ENCODE data around the gene GRIPAP1. TPM values are rescaled to one million over a fixed set of nuclear protein-coding genes. Genes with fewer than 3 reads are reported as not detected.

GRIPAP1 gene
- total RNA-seq, 3 donors from 2014 or later (not counting 1 experiment from before 2014, with no cell fraction given): 120 to 141 (median 131) TPM

DNA sequence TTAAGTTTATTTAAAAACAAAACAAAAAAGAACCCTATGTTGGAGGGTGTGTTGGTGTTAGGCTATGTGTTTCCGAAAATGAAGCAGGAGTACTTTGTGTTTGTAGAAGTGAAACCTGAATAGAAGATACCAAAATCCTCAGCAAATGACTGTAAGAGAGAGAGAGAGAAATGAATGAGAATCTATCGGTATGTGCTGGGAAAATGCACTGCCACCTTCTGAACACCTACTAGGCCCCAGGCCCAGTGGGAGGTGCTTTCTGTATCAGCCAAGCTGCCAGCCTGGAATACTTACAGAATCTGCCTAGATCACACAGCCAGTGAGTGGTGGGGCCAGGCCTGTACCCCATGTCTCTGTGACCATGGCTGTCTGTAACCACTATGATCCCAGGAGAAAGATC is 68.3 kb downstream of the GRIPAP1 start:
- Histone ChIP-seq H3K4me1 (ENCODE audit: control insufficient read depth, insufficient read depth, low read length) (peaks cover 50% of the 10 kb centered on the region), H3K36me3 (ENCODE audit: control insufficient read depth, insufficient read depth, low read length) (peaks cover 25% of the 10 kb centered on the region), H3K4me3 (ENCODE audit: low read length) (no peak overlapping the region), H3K9me3 (ENCODE audit: control insufficient read depth, insufficient read depth, low read length) (no peaks in the 10 kb centered on the region), H3K27ac (ENCODE audit: low read length) (peak overlapping the region; percentile 53), H3K27me3 (ENCODE audit: control insufficient read depth, insufficient read depth, low read length) (no peaks in the 10 kb centered on the region)
- Mint-ChIP-seq H3K36me3 (peaks cover 7% of the 10 kb centered on the region), H3K27ac (peak overlapping the region in 1 of 2 donors; percentile 54), H3K4me1 (peaks cover 29 to 46% of the 10 kb centered on the region in 2 donors), H3K27me3 (ENCODE audit: low read depth in 2 of 2) (no peaks in the 10 kb centered on the region), H3K4me3 (no peak overlapping the region), H3K9me3 (no peaks in the 10 kb centered on the region)
- no peak for ATAC-seq
- intact Hi-C loops (cut with micrococcal nuclease): loop anchor here (10.0 kb wide), 1 partner anchor 219 kb away; no protein-coding TSS in a partner anchor
- TF ChIP-seq, protein P1, sequence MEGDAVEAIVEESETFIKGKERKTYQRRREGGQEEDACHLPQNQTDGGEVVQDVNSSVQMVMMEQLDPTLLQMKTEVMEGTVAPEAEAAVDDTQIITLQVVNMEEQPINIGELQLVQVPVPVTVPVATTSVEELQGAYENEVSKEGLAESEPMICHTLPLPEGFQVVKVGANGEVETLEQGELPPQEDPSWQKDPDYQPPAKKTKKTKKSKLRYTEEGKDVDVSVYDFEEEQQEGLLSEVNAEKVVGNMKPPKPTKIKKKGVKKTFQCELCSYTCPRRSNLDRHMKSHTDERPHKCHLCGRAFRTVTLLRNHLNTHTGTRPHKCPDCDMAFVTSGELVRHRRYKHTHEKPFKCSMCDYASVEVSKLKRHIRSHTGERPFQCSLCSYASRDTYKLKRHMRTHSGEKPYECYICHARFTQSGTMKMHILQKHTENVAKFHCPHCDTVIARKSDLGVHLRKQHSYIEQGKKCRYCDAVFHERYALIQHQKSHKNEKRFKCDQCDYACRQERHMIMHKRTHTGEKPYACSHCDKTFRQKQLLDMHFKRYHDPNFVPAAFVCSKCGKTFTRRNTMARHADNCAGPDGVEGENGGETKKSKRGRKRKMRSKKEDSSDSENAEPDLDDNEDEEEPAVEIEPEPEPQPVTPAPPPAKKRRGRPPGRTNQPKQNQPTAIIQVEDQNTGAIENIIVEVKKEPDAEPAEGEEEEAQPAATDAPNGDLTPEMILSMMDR (IDR thresholded peaks at IDR 0.05): no peak
- 100% methylated on average over 1 of the region's 2 CpGs for WGBS (ENCODE audit: insufficient coverage)
- DNase-seq: no peak

DNA sequence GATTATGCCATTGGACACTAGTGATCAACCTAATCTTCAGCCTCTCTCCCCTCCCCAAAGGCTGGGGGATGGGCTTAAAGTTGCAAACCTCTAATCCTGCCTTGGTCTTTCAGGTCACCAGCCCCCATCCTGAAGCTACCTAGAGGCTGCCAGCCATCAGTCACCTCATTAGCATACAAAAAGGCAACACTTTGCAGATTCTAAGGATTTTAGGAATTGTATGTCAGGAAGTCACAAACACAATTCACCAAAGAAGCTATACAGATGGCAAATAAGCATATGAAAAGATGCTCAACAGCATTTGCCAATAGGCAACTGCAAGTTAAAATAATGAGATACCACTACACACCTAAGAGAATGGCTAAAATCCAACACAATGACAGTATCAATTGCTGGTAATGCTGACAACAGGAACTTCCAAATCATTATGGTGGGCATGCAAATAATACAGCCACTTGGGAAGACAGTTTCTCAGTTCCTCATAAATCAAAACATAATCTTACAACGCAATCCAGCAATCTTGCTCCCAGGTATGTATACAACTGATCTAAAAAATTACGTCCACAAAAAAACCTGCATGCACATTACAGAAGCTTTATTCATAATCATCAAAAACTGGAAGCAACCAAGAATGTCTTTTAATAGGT is 74.2 kb downstream of the GRIPAP1 start:
- H3K27ac Mint-ChIP-seq: no peak overlapping the region
- no peaks in the 10 kb centered on the region for H3K36me3 Mint-ChIP-seq
- H3K4me3 Mint-ChIP-seq: no peak overlapping the region
- no peaks in the 10 kb centered on the region for H3K9me3 Mint-ChIP-seq
- H3K4me1 Mint-ChIP-seq: peaks cover 9 to 12% of the 10 kb centered on the region in 2 donors
- Histone ChIP-seq H3K27ac (ENCODE audit: low read length) (no peak overlapping the region), H3K4me1 (ENCODE audit: control insufficient read depth, insufficient read depth, low read length) (peaks cover 42% of the 10 kb centered on the region), H3K4me3 (ENCODE audit: low read length) (no peak overlapping the region), H3K9me3 (ENCODE audit: control insufficient read depth, insufficient read depth, low read length) (no peaks in the 10 kb centered on the region), H3K36me3 (ENCODE audit: control insufficient read depth, insufficient read depth, low read length) (peaks cover 21% of the 10 kb centered on the region), H3K27me3 (ENCODE audit: control insufficient read depth, insufficient read depth, low read length) (no peaks in the 10 kb centered on the region)
- ATAC-seq (no peak), DNase-seq (no peak)
- TF ChIP-seq, protein P1 (IDR thresholded peaks at IDR 0.05): no peak
- 67% methylated on average over 1 of the region's 2 CpGs for WGBS (ENCODE audit: insufficient coverage)
- H3K27me3 Mint-ChIP-seq (ENCODE audit: low read depth in 2 of 2): no peaks in the 10 kb centered on the region
- intact Hi-C loops (cut with micrococcal nuclease): no loop called here

DNA sequence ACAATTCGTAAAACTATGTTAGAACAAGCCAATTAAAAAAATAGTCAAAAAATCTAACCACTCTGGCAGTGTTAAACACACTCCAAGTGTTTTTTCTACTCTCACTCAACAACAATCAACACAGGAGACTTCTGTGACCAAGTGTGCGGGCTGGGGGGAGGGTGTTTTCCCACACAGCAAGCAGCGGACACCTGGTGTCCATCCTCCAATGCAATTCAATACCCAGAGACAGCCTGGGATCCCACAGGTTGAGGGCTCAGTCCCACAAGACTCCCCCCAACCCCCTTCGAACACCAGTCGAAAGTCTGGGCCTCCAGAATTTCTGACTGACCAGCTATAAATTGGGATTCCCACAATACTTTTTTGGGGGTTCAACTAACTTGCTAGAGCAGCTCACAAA is 74.9 kb downstream of the GRIPAP1 start:
- 92% methylated on average over 3 of the region's 5 CpGs for WGBS (ENCODE audit: insufficient coverage)
- Histone ChIP-seq H3K27ac (ENCODE audit: low read length) (no peak overlapping the region), H3K4me3 (ENCODE audit: low read length) (no peak overlapping the region), H3K4me1 (ENCODE audit: control insufficient read depth, insufficient read depth, low read length) (peaks cover 49% of the 10 kb centered on the region), H3K27me3 (ENCODE audit: control insufficient read depth, insufficient read depth, low read length) (no peaks in the 10 kb centered on the region), H3K9me3 (ENCODE audit: control insufficient read depth, insufficient read depth, low read length) (no peaks in the 10 kb centered on the region), H3K36me3 (ENCODE audit: control insufficient read depth, insufficient read depth, low read length) (peaks cover 21% of the 10 kb centered on the region)
- Mint-ChIP-seq H3K4me3 (no peak overlapping the region), H3K27ac (no peak overlapping the region), H3K36me3 (no peaks in the 10 kb centered on the region), H3K27me3 (ENCODE audit: low read depth in 2 of 2) (no peaks in the 10 kb centered on the region), H3K4me1 (peaks cover 9 to 19% of the 10 kb centered on the region in 2 donors), H3K9me3 (no peaks in the 10 kb centered on the region)
- TF ChIP-seq, protein P1 (IDR thresholded peaks at IDR 0.05): no peak
- DNase-seq: no peak
- ATAC-seq: no peak
- intact Hi-C loops (cut with micrococcal nuclease): no loop called here

DNA sequence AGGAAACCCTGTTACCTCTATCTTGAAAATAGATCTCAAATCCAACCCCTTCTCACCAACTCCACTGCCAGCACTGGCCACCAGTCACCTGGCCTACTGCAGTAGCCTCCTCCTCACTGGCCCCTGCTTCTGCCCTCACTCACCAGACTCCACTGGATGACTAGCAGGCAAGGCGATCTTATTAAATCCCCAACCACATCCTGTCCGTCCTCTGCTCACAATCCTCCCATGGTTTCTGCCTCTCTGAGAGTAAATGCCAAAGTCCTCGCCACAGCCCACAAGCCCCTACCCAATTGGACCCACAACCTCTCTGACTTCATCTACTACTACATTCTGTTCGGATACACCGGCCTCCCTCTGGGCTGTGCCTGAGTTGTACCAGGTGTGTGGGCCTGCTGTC is 77.8 kb downstream of the GRIPAP1 start:
- Mint-ChIP-seq H3K4me3 (peak overlapping the region; percentile 43), H3K27ac (peak overlapping the region; percentile 57 to 86), H3K9me3 (no peaks in the 10 kb centered on the region), H3K27me3 (ENCODE audit: low read depth in 2 of 2) (no peaks in the 10 kb centered on the region), H3K4me1 (peaks cover 34 to 40% of the 10 kb centered on the region in 2 donors), H3K36me3 (no peaks in the 10 kb centered on the region)
- no peaks in the 10 kb centered on the region for H3K27me3 ChIP-seq (ENCODE audit: control insufficient read depth, insufficient read depth, low read length)
- H3K9me3 ChIP-seq (ENCODE audit: control insufficient read depth, insufficient read depth, low read length): no peaks in the 10 kb centered on the region
- H3K4me1 ChIP-seq (ENCODE audit: control insufficient read depth, insufficient read depth, low read length): peaks cover 77% of the 10 kb centered on the region
- peaks cover 11% of the 10 kb centered on the region for H3K36me3 ChIP-seq (ENCODE audit: control insufficient read depth, insufficient read depth, low read length)
- TF ChIP-seq, protein P1 (IDR thresholded peaks at IDR 0.05): no peak
- peak overlapping the region; percentile 57 for H3K27ac ChIP-seq (ENCODE audit: low read length)
- ATAC-seq: peak; percentile 12 to 40 (median 37)
- 40% methylated on average over 5 of the region's 5 CpGs for WGBS (ENCODE audit: insufficient coverage)
- DNase-seq: no peak
- no peak overlapping the region for H3K4me3 ChIP-seq (ENCODE audit: low read length)
- intact Hi-C loops (cut with micrococcal nuclease): no loop called here
